Measurements from ENCODE around the gene FBXW2.
"Not testable (repeated sequence)": the region's sequence is repeated elsewhere in the genome, so short reads cannot be mapped to it uniquely, and the experiment has no call there.

FBXW2 gene

GRCh38 chr9:120792898-120793765 is at the start of gene FBXW2:
FBXW2 (minus strand) TSS chr9:120793416; CDS start chr9:120788258, 5,158 bp downstream.
- DNase-seq: peak; percentile 93 to 95

GRCh38 chr9:120841930-120842684 is 48.9 kb upstream of the FBXW2 start:
- DNase-seq: peak in 1 of 2 experiments; percentile 35

GRCh38 chr9:120839146-120839545 is 45.9 kb upstream of the FBXW2 start:
- DNase-seq: no peak

GRCh38 chr9:120837921-120838320 is 44.7 kb upstream of the FBXW2 start:
- DNase-seq: no peak

- no peak for DNase-seq
Measured at GRCh38 chr9:120833325-120833724, 40.1 kb upstream of the FBXW2 start.

- no peak for DNase-seq
Measured at GRCh38 chr9:120832807-120833206, 39.6 kb upstream of the FBXW2 start.

- no peak for DNase-seq
Measured at GRCh38 chr9:120830865-120831264, 37.6 kb upstream of the FBXW2 start.

- no peak for DNase-seq
Measured at GRCh38 chr9:120830151-120830550, 36.9 kb upstream of the FBXW2 start.

GRCh38 chr9:120829650-120830049 is 36.4 kb upstream of the FBXW2 start:
- no peak for DNase-seq

- peak in 1 of 2 experiments; percentile 46 for DNase-seq
Measured at GRCh38 chr9:120820095-120820494, 26.9 kb upstream of the FBXW2 start.

- no peak for DNase-seq
Measured at GRCh38 chr9:120818595-120818994, 25.4 kb upstream of the FBXW2 start.

- no peak for DNase-seq
Measured at GRCh38 chr9:120815075-120815474, 21.9 kb upstream of the FBXW2 start.

- DNase-seq: no peak
Measured at GRCh38 chr9:120808931-120809330, 15.7 kb upstream of the FBXW2 start.

GRCh38 chr9:120807607-120808379 is 14.6 kb upstream of the FBXW2 start:
- DNase-seq: no peak

GRCh38 chr9:120804784-120805363 is 11.7 kb upstream of the FBXW2 start:
- DNase-seq: not testable (repeated sequence)

- no peak for DNase-seq
Measured at GRCh38 chr9:120801441-120801840, 8.2 kb upstream of the FBXW2 start.

- DNase-seq: no peak
Measured at GRCh38 chr9:120791161-120791560, 2.1 kb downstream of the FBXW2 start.

GRCh38 chr9:120787933-120788332 is 5.3 kb downstream of the FBXW2 start:
- DNase-seq: no peak

- peak in 1 of 2 experiments; percentile 7 for DNase-seq
Measured at GRCh38 chr9:120783602-120784047, 9.6 kb downstream of the FBXW2 start.

GRCh38 chr9:120781236-120781635 is 12.0 kb downstream of the FBXW2 start:
- no peak for DNase-seq

- no peak for DNase-seq
Measured at GRCh38 chr9:120780367-120780766, 12.8 kb downstream of the FBXW2 start.

GRCh38 chr9:120779227-120779626 is 14.0 kb downstream of the FBXW2 start:
- DNase-seq: no peak

GRCh38 chr9:120778758-120779157 is 14.5 kb downstream of the FBXW2 start:
- DNase-seq: no peak

Measured in NCI-H2081 (cell line).